GM12878 (cell line): ENCODE measurements around the gene ACOT7. TPM values are rescaled to one million over a fixed set of nuclear protein-coding genes. Genes with fewer than 3 reads are reported as not detected.

Source experiments
- ATAC-seq: fragments of 200-7000 bp; cut with Tn5 transposase; 3 replicates; pipeline ENCODE4 v1.9.1; 2020; ENCODE audit warnings: mild to moderate bottlenecking, moderate library complexity
- BruUV-seq: library from RNA; stranded (reverse); fragments of 400-500 nt; replicated peaks from 2 replicates; lab custom pipeline; 2021; lab: Mats Ljungman, UMichigan
- CTCF ChIA-PET: fragments of 300-600 bp; sonication (Branson Sonifier 250); formaldehyde crosslinking; extraction: SDS; loops from one replicate; lab custom pipeline; 2021; ENCODE audit warnings: inconsistent platforms; lab: Yijun Ruan, JAX
- POLR2A ChIA-PET: fragments of 350-600 bp; formaldehyde crosslinking; extraction: SDS; loops from one replicate; lab custom pipeline; 2021; ENCODE audit warnings: inconsistent platforms; lab: Charles Lee
- RAD21 ChIA-PET: fragments of 300-600 bp; sonication (Branson Sonifier 250); formaldehyde crosslinking; loops from one replicate; lab custom pipeline; 2023; ENCODE audit warnings: antibody characterized with exemption; ENCODE audit not compliant: unreplicated experiment; lab: Charles Lee
- SMC1A ChIA-PET: fragments of 300-600 bp; sonication (Branson Sonifier 250); formaldehyde crosslinking; loops from one replicate; lab custom pipeline; 2023; ENCODE audit not compliant: unreplicated experiment, uncharacterized antibody; lab: Charles Lee
- DNase-seq: peaks from one replicate; pipeline ENCODE4 v3.0.0-alpha.2; 2011; ENCODE audit warnings: low read depth, low spot score
- FAIRE-seq: peaks from 3 replicates; lab custom pipeline; 2011; peaks lifted over from hg19 to GRCh38; lab: Jason Lieb, UNC
- H2AFZ ChIP-seq: 2 replicates; pipeline ENCODE4 v1.6.0; 2011; ENCODE audit warnings: low read depth, low read length, control low read depth; ENCODE audit not compliant: control insufficient read depth
- H3K27ac ChIP-seq: 2 replicates; pipeline ENCODE4 v1.5.1; 2011; ENCODE audit warnings: control low read depth; ENCODE audit not compliant: control insufficient read depth, insufficient read depth
- H3K27me3 ChIP-seq, 2 experiments: replicated peaks in 1 of 2; 2 replicates each; pipeline versions ENCODE4 v1.6.0 to v1.6.1; 2011; ENCODE audit warnings: low read length in 1 of 2; ENCODE audit not compliant: control insufficient read depth in 2 of 2, insufficient read depth in 2 of 2
- H3K36me3 ChIP-seq, 2 experiments: 2 replicates each; pipeline ENCODE4 v1.5.1; 2011; ENCODE audit warnings: low read length in 1 of 2; ENCODE audit not compliant: control insufficient read depth in 2 of 2, insufficient read depth in 2 of 2
- H3K4me1 ChIP-seq: 2 replicates; pipeline ENCODE4 v1.6.1; 2011; ENCODE audit warnings: mild to moderate bottlenecking, low read length, moderate library complexity, mixed read lengths; ENCODE audit not compliant: control insufficient read depth, insufficient read depth
- H3K4me2 ChIP-seq: 2 replicates; pipeline ENCODE4 v1.6.0; 2011; ENCODE audit warnings: control low read depth; ENCODE audit not compliant: control insufficient read depth, insufficient read depth
- H3K4me3 ChIP-seq: fragments of 200-600 bp; sonication (generic); 2 replicates; pipeline ENCODE4 v1.5.1; 2016
- H3K79me2 ChIP-seq: 2 replicates; pipeline ENCODE4 v1.6.0; 2011; ENCODE audit warnings: low read length; ENCODE audit not compliant: control insufficient read depth, insufficient read depth
- H3K9ac ChIP-seq: 2 replicates; pipeline ENCODE4 v1.8.0; 2011; ENCODE audit warnings: low read length, control low read depth, mixed read lengths; ENCODE audit not compliant: control insufficient read depth, insufficient read depth
- H3K9me3 ChIP-seq: replicated peaks from 3 replicates; pipeline ENCODE4 v1.5.1; 2011; ENCODE audit warnings: mild to moderate bottlenecking, low read length; ENCODE audit not compliant: control insufficient read depth, insufficient read depth
- H4K20me1 ChIP-seq: 2 replicates; pipeline ENCODE4 v1.6.0; 2011; ENCODE audit not compliant: control insufficient read depth, insufficient read depth
- CREB1 ChIP-seq: IDR thresholded peaks from 2 replicates; pipeline ENCODE4 v1.6.1; 2012; ENCODE audit warnings: low read depth, mild to moderate bottlenecking, inconsistent platforms
- EGR1 ChIP-seq, 2 experiments: IDR thresholded peaks; 1 replicate in 1 of 2; 2 replicates in 1 of 2; pipeline ENCODE4 v1.6.1; 2011 to 2012; ENCODE audit warnings: low read depth in 2 of 2, low read length in 2 of 2, borderline replicate concordance in 1 of 2, mild to moderate bottlenecking in 1 of 2, moderate library complexity in 1 of 2
- EP300 ChIP-seq, 2 experiments: fragments of 150-350 bp in 1 of 2; IDR thresholded peaks; 2 replicates each; pipeline ENCODE4 v1.6.1; 2011 to 2012; ENCODE audit warnings: low read depth in 2 of 2, low read length in 2 of 2, borderline replicate concordance in 1 of 2, improper control_type of control experiment in 1 of 2, inconsistent platforms in 1 of 2; ENCODE audit not compliant: control insufficient read depth in 1 of 2
- MEF2B ChIP-seq: fragments of 450-650 bp; IDR thresholded peaks from 2 replicates; pipeline ENCODE4 v1.6.1; 2018; ENCODE audit warnings: mild to moderate bottlenecking, moderate library complexity; ENCODE audit not compliant: partially characterized antibody, poor library complexity, severe bottlenecking
- SMARCA5 ChIP-seq: fragments of 450-650 bp; IDR thresholded peaks from 2 replicates; pipeline ENCODE4 v1.6.1; 2017; ENCODE audit warnings: mild to moderate bottlenecking
- WRNIP1 ChIP-seq: IDR thresholded peaks from 2 replicates; pipeline ENCODE4 v1.6.1; 2011; ENCODE audit warnings: low read depth, low read length, improper control_type of control experiment, borderline replicate concordance
- WGBS: methylation state at CpG from one replicate; pipeline ENCODE4 v1.1.6; 2016; ENCODE audit warnings: low lambda C conversion rate; ENCODE audit not compliant: insufficient replicate concordance, insufficient coverage; ENCODE audit errors: missing lambda C conversion rate; 5-methylcytosine and 5-hydroxymethylcytosine counted together
- in situ Hi-C: fragments of 300-500 bp; cut with MboI; formaldehyde crosslinking; loops from 9 replicates; pipeline ENCODE4 v1.14.3; 2018; ENCODE audit warnings: mixed read lengths
- intact Hi-C: fragments of 100-400 bp; cut with micrococcal nuclease; formaldehyde crosslinking; loops from one replicate; pipeline ENCODE4 v1.14.2; 2022; ENCODE audit not compliant: unreplicated experiment
- polyA plus RNA-seq, 11 experiments: library from polyadenylated mRNA; depleted of rRNA in 4 of 11; unstranded in 6 of 11; stranded (reverse) in 5 of 11; fragments of >200 nt; fragmentation: Nextera tagmentation in 4 of 11; fragmentation: Illumina TruSeq in 1 of 11; extraction: Ambion mirVana in 4 of 11; extraction: Trizol in 1 of 11; gene quantifications; 1 replicate in 1 of 11; 2 replicates in 10 of 11; pipeline versions ENCODE4 v1.2.1 to v1.2.3, GENCODE V29; 2011 to 2016; ENCODE audit warnings: inconsistent platforms in 2 of 11, missing spikeins in 2 of 11, low read depth in 1 of 11
- total RNA-seq, 4 experiments: library from RNA; depleted of rRNA in 3 of 4; stranded (reverse); fragments of >200 nt in 3 of 4; fragmentation: Illumina TruSeq in 1 of 4; extraction: Trizol in 1 of 4; gene quantifications; 2 replicates each; pipeline versions ENCODE4 v1.2.1 to v1.2.3, GENCODE V29; 2013 to 2021
- TF ChIP-seq, protein P1 (sequence below): IDR thresholded peaks from 2 replicates; pipeline ENCODE4 v1.6.1; 2011; ENCODE audit warnings: borderline replicate concordance, low read depth, mild to moderate bottlenecking, moderate library complexity, mixed read lengths, low read length; ENCODE audit not compliant: insufficient read depth; ENCODE audit errors: extremely low read length
- TF ChIP-seq, protein P2 (sequence below): fragments of 450-650 bp; formaldehyde crosslinking; IDR thresholded peaks from 2 replicates; pipeline ENCODE4 v1.5.0; 2022; ENCODE audit warnings: mild to moderate bottlenecking, missing genetic modification characterization
- TF ChIP-seq, protein P3 (sequence below): IDR thresholded peaks from 2 replicates; pipeline ENCODE4 v1.6.1; 2011; ENCODE audit warnings: mild to moderate bottlenecking, low read depth, low read length, moderate library complexity; ENCODE audit not compliant: insufficient replicate concordance

The ACOT7 gene
- total and polyA plus RNA-seq, 10 of the 15 experiments (the other 5 are each of a cell fraction or from before 2014, with no cell fraction given) = 8.9 to 206 (median 61.2) TPM

- TF ChIP-seq, protein P1, sequence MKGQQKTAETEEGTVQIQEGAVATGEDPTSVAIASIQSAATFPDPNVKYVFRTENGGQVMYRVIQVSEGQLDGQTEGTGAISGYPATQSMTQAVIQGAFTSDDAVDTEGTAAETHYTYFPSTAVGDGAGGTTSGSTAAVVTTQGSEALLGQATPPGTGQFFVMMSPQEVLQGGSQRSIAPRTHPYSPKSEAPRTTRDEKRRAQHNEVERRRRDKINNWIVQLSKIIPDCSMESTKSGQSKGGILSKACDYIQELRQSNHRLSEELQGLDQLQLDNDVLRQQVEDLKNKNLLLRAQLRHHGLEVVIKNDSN = no peak
- TF ChIP-seq CREB1 = 0 out of 2 replicates have a peak, but pooled peaks have one; percentile 22
- 0 out of 2 replicates have a peak, but pooled peaks have one; percentile 36 for TF ChIP-seq WRNIP1
- no peak for TF ChIP-seq MEF2B
These were observed 146.8 kb downstream of the ACOT7 start (continued) for GRCh38 chr1:6246497-6247467.

DNA sequence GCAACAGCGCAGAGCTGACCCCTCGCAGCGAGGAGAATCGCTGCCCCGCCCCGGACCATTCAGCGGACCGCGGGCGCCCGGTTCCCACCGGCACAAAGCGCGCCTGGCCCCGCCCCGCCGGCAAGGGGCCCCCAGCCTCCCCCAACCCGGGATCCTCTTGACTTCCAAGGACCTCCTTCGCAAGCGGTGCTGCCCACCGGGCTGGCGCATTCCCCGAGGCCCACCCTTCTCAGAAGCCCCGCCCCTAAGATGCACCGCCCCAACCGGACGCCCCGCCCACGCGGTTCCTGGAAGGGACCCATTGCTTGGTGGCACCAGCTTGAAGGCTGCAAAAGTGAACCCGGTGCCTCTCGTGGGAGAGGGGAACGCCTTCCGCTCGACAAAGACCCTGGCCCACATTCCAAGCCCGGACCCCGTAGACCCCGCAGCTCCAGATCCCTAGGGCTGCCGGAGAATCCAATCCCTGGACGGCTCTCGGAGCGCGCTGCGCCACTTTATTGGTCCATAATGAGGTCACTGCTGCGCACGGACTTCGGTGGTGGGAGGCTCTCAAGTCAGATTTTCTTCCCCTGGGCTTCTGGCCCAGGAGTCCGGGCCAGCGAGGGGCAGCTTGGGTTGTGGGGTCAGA lies 147.6 kb downstream of the ACOT7 start:
- Histone ChIP-seq H3K9ac (no peak overlapping the region), H3K9me3 (no peaks in the 10 kb centered on the region), H3K36me3 (no peaks in the 10 kb centered on the region), H2AFZ (no peak overlapping the region), H3K27me3 (peaks cover 16 to 26% of the 10 kb centered on the region in 2 experiments), H3K79me2 (no peaks in the 10 kb centered on the region), H3K4me1 (peaks cover 5% of the 10 kb centered on the region), H3K4me2 (peak overlapping the region; percentile 77), H3K27ac (no peak overlapping the region), H4K20me1 (no peaks in the 10 kb centered on the region), H3K4me3 (peak overlapping the region; percentile 41; the same call in 1 of the 2 replicates)
- FAIRE-seq (no peak), ATAC-seq (peak; percentile 68), DNase-seq (no peak)
- intact Hi-C loops (loop anchor here (1.0 to 2.0 kb wide), 4 partner anchors 97 to 193 kb away; no protein-coding TSS in a partner anchor), in situ Hi-C loops (loop anchor here (5.0 kb wide), 1 partner anchor 101 kb away; no protein-coding TSS in a partner anchor)
- TF ChIP-seq, protein P2, sequence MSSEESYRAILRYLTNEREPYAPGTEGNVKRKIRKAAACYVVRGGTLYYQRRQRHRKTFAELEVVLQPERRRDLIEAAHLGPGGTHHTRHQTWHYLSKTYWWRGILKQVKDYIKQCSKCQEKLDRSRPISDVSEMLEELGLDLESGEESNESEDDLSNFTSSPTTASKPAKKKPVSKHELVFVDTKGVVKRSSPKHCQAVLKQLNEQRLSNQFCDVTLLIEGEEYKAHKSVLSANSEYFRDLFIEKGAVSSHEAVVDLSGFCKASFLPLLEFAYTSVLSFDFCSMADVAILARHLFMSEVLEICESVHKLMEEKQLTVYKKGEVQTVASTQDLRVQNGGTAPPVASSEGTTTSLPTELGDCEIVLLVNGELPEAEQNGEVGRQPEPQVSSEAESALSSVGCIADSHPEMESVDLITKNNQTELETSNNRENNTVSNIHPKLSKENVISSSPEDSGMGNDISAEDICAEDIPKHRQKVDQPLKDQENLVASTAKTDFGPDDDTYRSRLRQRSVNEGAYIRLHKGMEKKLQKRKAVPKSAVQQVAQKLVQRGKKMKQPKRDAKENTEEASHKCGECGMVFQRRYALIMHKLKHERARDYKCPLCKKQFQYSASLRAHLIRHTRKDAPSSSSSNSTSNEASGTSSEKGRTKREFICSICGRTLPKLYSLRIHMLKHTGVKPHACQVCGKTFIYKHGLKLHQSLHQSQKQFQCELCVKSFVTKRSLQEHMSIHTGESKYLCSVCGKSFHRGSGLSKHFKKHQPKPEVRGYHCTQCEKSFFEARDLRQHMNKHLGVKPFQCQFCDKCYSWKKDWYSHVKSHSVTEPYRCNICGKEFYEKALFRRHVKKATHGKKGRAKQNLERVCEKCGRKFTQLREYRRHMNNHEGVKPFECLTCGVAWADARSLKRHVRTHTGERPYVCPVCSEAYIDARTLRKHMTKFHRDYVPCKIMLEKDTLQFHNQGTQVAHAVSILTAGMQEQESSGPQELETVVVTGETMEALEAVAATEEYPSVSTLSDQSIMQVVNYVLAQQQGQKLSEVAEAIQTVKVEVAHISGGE = no peak
- no peak for TF ChIP-seq SMARCA5
- no peak for TF ChIP-seq EP300 (IDR thresholded peaks at IDR 0.05; ENCODE audit: borderline replicate concordance in 1 of 2, control insufficient read depth in 1 of 2, low read depth in 2 of 2, low read length in 2 of 2)
- TF ChIP-seq, protein P3, sequence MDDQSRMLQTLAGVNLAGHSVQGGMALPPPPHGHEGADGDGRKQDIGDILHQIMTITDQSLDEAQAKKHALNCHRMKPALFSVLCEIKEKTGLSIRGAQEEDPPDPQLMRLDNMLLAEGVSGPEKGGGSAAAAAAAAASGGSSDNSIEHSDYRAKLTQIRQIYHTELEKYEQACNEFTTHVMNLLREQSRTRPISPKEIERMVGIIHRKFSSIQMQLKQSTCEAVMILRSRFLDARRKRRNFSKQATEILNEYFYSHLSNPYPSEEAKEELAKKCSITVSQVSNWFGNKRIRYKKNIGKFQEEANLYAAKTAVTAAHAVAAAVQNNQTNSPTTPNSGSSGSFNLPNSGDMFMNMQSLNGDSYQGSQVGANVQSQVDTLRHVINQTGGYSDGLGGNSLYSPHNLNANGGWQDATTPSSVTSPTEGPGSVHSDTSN = no peak
- TF ChIP-seq EGR1 (IDR thresholded peaks at IDR 0.05; ENCODE audit: borderline replicate concordance in 1 of 2, low read depth in 2 of 2, low read length in 2 of 2) = peak in 1 of 2 experiments; percentile 70; a peak in 2 of 3 replicates
- no peak for TF ChIP-seq MEF2B
- WGBS = 11% methylated on average over 28 of the region's 49 CpGs
- BruUV-seq = no TSS peak
- RAD21 ChIA-PET = interaction anchor here (0.8 to 4.0 kb wide), 12 partner anchors 11 to 253 kb away, joined by 3 to 32 read pairs (median 4); partner anchors contain the start of gene ICMT
- CTCF ChIA-PET = interaction anchor here (0.6 to 5.2 kb wide), 33 partner anchors 9 to 962 kb away, joined by 3 to 47 read pairs (median 4); partner anchors contain the start of genes ACOT7, ICMT and RNF207
- SMC1A ChIA-PET = interaction anchor here (1.2 to 3.0 kb wide), 8 partner anchors 22 to 401 kb away, joined by 3 to 9 read pairs (median 4); no protein-coding TSS in a partner anchor
- POLR2A ChIA-PET = no interaction called here
